ENCODE results near the gene EXO1. TPM values are rescaled to one million over a fixed set of nuclear protein-coding genes. Genes with fewer than 3 reads are reported as not detected.

The EXO1 gene
- total RNA-seq, 4 donors from 2014 or later, result 0.96 to 32.0 (median 1.1) TPM; not detected in 1

DNA sequence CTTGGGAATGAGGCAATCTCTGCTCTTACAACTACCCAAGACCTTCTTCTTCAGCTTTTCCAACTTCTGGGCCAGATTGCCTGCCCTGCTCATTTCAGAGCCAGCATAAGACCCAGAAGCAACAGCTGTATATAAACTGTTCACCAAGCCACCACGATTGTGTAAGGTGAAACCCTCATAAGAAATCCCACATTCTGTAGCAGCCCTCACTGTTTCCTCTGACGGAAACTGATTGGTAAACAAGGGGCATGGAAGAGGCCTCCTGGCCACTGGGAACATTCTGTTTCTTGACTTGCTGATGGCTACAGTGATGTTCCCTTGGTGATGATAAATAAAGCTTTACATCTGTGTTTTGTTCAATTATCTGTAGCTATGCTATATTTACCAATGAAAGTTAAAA is 39.7 kb upstream of the EXO1 start:
- Histone ChIP-seq H3K4me3 (no peak overlapping the region), H3K9me3 (no peaks in the 10 kb centered on the region), H3K36me3 (no peaks in the 10 kb centered on the region), H3K27me3 (no peaks in the 10 kb centered on the region), H3K27ac (no peak overlapping the region), H3K4me1 (no peaks in the 10 kb centered on the region)
- in situ Hi-C loops (cut with MboI; ENCODE audit: low pct_ligation_motif_present in 1 of 4, low pct_unique_long_range_greater_than_20kb in 1 of 4, low sequenced_read_pairs in 3 of 4), result no loop called here
- TF ChIP-seq CTCF (IDR thresholded peaks at IDR 0.05) (no peak), POLR2AphosphoS5 (IDR thresholded peaks at IDR 0.05) (no peak), EP300 (IDR thresholded peaks at IDR 0.05; ENCODE audit: low read depth) (no peak), POLR2A (IDR thresholded peaks at IDR 0.05) (no peak)
- intact Hi-C loops (cut with DNase I; ENCODE audit: low total_unique reads), result no loop called here
- 42 to 100% methylated on average over 1 to 2 of the region's 2 CpGs for whole genome bisulfite sequencing, 2 donors (ENCODE audit: low coverage in 1 of 2)
- no peak for DNase-seq

GRCh38 chr1:241810769-241811405 is 37.1 kb upstream of the EXO1 start:
- WGBS, 2 donors (ENCODE audit: low coverage in 1 of 2), result 65 to 79% methylated on average over 7 to 8 of the region's 8 CpGs

DNA sequence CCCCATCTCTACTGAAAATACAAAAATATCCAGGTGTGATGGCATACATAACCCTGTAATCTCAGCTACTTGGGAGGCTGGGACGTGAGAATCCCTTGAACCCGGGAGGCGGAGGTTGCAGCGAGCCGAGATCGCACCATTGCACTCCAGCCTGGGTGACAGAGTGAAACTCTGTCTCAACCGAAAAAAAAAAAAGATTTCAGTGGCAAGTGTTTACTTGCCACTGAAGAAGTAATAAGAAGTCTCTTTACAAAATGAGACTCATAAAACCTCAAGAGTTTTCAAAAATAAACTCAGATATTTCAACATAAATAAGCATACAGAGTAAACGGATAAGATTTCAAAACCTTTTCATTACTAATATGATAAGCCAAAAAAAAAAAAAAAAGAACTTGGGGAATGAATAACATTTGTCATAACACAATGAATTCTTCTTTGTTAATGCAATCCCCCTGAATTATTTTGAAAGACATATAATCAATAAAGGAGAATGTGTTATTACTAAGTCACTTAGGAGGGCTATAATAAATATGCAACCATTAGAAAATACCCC is 34.2 kb upstream of the EXO1 start:
- WGBS, 2 donors (ENCODE audit: low coverage in 1 of 2), result 75 to 83% methylated on average over 6 to 8 of the region's 8 CpGs
- intact Hi-C loops (cut with DNase I; ENCODE audit: low total_unique reads), result no loop called here

More at GRCh38 chr1:241810769-241811405, 37.1 kb upstream of the EXO1 start:
- intact Hi-C loops (cut with DNase I; ENCODE audit: low total_unique reads) (no loop called here), in situ Hi-C loops (cut with MboI; ENCODE audit: low pct_ligation_motif_present in 1 of 4, low pct_unique_long_range_greater_than_20kb in 1 of 4, low sequenced_read_pairs in 3 of 4) (no loop called here)
- TF ChIP-seq EP300 (IDR thresholded peaks at IDR 0.05; ENCODE audit: low read depth), result no peak
- TF ChIP-seq POLR2A (IDR thresholded peaks at IDR 0.05), result no peak
- TF ChIP-seq CTCF (IDR thresholded peaks at IDR 0.05), result no peak
- TF ChIP-seq POLR2AphosphoS5 (IDR thresholded peaks at IDR 0.05), result no peak
- no peaks in the 10 kb centered on the region for H3K27me3 ChIP-seq
- H3K27ac ChIP-seq, result no peak overlapping the region
- no peaks in the 10 kb centered on the region for H3K9me3 ChIP-seq
- no peak overlapping the region for H3K4me3 ChIP-seq
- no peaks in the 10 kb centered on the region for H3K4me1 ChIP-seq
- DNase-seq, result no peak
- H3K36me3 ChIP-seq, result no peaks in the 10 kb centered on the region

DNA sequence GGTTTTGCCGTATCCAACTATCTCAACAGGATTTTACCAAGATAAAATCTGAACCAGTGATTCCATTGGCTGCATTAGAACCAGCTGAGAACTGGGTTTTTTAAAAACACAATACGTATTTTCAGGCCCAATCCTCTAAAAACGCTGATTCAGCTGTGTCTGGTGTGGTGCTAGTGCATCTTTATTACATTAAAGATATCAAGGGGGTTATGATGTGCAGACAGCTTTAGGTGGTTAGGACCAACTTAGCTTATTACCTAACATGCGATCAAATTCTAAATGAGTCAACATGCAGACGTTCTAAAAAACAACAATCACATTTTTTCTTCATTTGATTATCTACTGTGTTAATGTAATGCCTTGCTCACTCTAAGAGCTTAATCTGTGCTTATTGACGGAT is 32.0 kb upstream of the EXO1 start:
- in situ Hi-C loops (cut with MboI; ENCODE audit: low pct_ligation_motif_present in 1 of 4, low pct_unique_long_range_greater_than_20kb in 1 of 4, low sequenced_read_pairs in 3 of 4) (no loop called here), intact Hi-C loops (cut with DNase I; ENCODE audit: low total_unique reads) (no loop called here)
- no peaks in the 10 kb centered on the region for H3K9me3 ChIP-seq
- no peak overlapping the region for H3K27ac ChIP-seq
- no peaks in the 10 kb centered on the region for H3K4me1 ChIP-seq
- no peak overlapping the region for H3K4me3 ChIP-seq
- 82 to 89% methylated on average over 6 of the region's 6 CpGs for WGBS, 2 donors (ENCODE audit: low coverage in 1 of 2)
- no peaks in the 10 kb centered on the region for H3K36me3 ChIP-seq
- DNase-seq, result no peak
- H3K27me3 ChIP-seq, result no peaks in the 10 kb centered on the region
- TF ChIP-seq POLR2AphosphoS5 (IDR thresholded peaks at IDR 0.05) (no peak), CTCF (IDR thresholded peaks at IDR 0.05) (no peak), EP300 (IDR thresholded peaks at IDR 0.05; ENCODE audit: low read depth) (no peak), POLR2A (IDR thresholded peaks at IDR 0.05) (no peak)

More for the DNA sequence above, 34.2 kb upstream of the EXO1 start:
- TF ChIP-seq POLR2A (IDR thresholded peaks at IDR 0.05), result no peak
- TF ChIP-seq EP300 (IDR thresholded peaks at IDR 0.05; ENCODE audit: low read depth), result no peak
- no peak for TF ChIP-seq CTCF (IDR thresholded peaks at IDR 0.05)
- no peak for TF ChIP-seq POLR2AphosphoS5 (IDR thresholded peaks at IDR 0.05)
- Histone ChIP-seq H3K4me1 (no peaks in the 10 kb centered on the region), H3K9me3 (no peaks in the 10 kb centered on the region), H3K4me3 (no peak overlapping the region), H3K27ac (no peak overlapping the region), H3K36me3 (no peaks in the 10 kb centered on the region), H3K27me3 (no peaks in the 10 kb centered on the region)
- DNase-seq, result no peak
- in situ Hi-C loops (cut with MboI; ENCODE audit: low pct_ligation_motif_present in 1 of 4, low pct_unique_long_range_greater_than_20kb in 1 of 4, low sequenced_read_pairs in 3 of 4), result no loop called here
